Stomach smooth muscle (tissue), 2 donors: Measurements from ENCODE around the gene ATP5ME.
"Not testable (repeated sequence)": the region's sequence is repeated elsewhere in the genome, so short reads cannot be mapped to it uniquely, and the experiment has no call there.

ENCODE experiments used
- H3K27ac ChIP-seq: one replicate; pipeline ENCODE4 v1.7.0; 2013; ENCODE audit warnings: mild to moderate bottlenecking, low read length, inconsistent platforms
- H3K27me3 ChIP-seq, 2 donors: one replicate each; pipeline ENCODE4 v1.7.0; 2013; ENCODE audit warnings: low read length in 2 of 2; ENCODE audit not compliant: insufficient read depth in 2 of 2, control insufficient read depth in 1 of 2
- H3K36me3 ChIP-seq, 2 donors: one replicate each; pipeline ENCODE4 v1.7.0; 2013; ENCODE audit warnings: low read length in 2 of 2; ENCODE audit not compliant: control insufficient read depth in 2 of 2, insufficient read depth in 2 of 2
- H3K4me1 ChIP-seq: one replicate; pipeline ENCODE4 v1.7.0; 2013; ENCODE audit warnings: low read length; ENCODE audit not compliant: control insufficient read depth, insufficient read depth
- H3K4me3 ChIP-seq, 2 donors: one replicate each; pipeline ENCODE4 v1.7.0; 2013; ENCODE audit warnings: low read length in 2 of 2
- H3K9ac ChIP-seq, 2 donors: one replicate each; pipeline ENCODE4 v1.7.0; 2013; ENCODE audit warnings: low read length in 2 of 2, mild to moderate bottlenecking in 1 of 2
- H3K9me3 ChIP-seq, 2 donors: one replicate each; pipeline ENCODE4 v1.7.0; 2013; ENCODE audit warnings: low read length in 2 of 2; ENCODE audit not compliant: control insufficient read depth in 2 of 2
- donor health status: healthy.
- donor health status: Pancreatic carcinoma.

Gene ATP5ME

DNA sequence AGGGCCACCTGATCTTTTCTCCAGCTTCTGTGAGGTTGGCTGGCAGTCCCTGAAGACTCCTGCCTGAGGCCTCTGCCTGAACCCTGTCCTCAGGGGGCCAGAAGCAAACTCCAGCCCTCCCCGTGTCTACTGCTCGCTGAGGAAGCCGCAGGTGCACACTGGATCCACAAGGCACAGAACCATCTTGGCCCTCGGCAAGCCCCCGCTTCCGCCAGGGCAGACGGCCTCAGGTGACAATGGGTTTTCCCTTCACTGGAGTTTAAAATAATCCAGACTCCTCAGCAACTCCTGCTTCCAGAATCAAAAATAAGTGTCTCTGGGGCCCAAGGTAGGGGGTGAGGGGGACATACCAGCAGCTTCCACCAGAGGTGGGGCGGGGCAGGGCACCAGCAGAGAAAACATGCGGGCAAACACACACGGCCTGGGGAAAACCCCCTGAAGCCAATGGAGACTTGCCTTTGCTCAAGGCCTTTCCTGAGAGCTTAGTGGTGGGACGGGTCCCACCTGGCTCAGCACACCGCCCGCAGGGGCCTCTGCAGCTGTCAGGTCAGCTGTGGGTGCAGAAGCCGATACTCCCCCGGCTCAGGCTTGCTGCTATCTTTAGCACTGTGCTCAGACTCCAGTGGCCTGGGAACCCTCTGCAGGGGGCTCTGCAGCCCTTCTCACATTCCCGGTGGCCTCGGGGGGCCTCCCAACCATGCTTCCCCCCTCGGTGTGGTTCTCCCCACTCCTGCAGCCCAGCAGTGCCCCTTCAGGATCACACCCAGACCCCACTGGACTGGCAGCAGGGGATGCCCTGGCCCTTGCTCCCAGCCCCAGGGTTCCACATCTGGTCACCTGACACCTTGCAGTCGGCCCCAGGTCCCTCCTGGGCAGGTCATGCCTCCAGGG, 2.1 kb upstream of the ATP5ME start:
- Histone ChIP-seq H3K4me3 (no peak overlapping the region), H3K9me3 (no peaks in the 10 kb centered on the region), H3K9ac (peak overlapping the region in 1 of 2 donors; percentile 29), H3K27me3 (peaks cover 21 to 22% of the 10 kb centered on the region in 2 donors), H3K27ac (no peak overlapping the region), H3K36me3 (peaks cover 10 to 12% of the 10 kb centered on the region in 2 donors), H3K4me1 (peaks cover 31% of the 10 kb centered on the region)

DNA sequence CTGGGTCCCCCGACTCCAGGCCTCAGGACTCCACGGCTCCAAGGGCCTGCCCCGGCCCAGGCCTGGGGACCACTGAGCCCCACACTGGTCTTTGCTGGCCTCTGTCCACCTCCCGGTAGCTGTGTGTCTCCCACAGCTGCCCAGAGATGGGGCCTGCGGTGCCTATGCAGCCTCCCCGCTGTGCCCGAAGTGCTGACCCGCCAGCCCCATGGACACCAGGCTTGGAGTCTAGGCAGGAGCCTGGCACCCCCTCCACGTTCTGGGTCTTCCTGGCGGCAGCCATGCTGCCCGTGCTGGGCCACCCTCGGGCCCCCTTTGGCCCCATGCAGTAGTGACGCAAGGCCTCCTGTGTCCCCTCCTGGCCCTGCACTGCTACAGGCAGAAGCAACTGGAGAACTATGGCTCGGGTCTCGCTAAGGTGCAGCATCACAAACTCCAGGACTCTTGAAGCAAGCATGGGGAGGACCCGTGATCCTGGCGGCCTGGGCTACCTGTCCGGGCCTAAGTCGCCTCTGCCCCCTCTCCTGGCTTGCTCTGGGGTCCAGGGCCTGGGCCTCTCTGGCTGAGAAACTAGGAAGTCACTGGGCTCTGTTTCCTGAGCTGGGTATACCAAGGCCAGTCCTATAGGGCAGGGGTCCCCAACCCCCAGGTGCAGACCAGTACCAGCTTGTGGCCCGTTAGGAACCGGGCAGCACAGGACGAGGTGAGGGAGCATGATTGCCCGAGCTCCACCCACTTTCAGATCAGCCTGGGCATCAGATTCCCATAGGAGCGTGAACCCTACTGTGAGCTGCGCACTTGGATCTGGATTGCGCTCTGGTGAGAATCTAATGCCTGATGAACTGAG, 1.2 kb upstream of the ATP5ME start:
- Histone ChIP-seq H3K4me1 (peaks cover 22% of the 10 kb centered on the region), H3K9me3 (no peaks in the 10 kb centered on the region), H3K9ac (peak overlapping the region; percentile 95 to 97), H3K36me3 (peaks cover 14 to 20% of the 10 kb centered on the region in 2 donors), H3K4me3 (peak overlapping the region; percentile 81 to 93), H3K27me3 (peaks cover 12 to 16% of the 10 kb centered on the region in 2 donors), H3K27ac (peak overlapping the region; percentile 78)

DNA sequence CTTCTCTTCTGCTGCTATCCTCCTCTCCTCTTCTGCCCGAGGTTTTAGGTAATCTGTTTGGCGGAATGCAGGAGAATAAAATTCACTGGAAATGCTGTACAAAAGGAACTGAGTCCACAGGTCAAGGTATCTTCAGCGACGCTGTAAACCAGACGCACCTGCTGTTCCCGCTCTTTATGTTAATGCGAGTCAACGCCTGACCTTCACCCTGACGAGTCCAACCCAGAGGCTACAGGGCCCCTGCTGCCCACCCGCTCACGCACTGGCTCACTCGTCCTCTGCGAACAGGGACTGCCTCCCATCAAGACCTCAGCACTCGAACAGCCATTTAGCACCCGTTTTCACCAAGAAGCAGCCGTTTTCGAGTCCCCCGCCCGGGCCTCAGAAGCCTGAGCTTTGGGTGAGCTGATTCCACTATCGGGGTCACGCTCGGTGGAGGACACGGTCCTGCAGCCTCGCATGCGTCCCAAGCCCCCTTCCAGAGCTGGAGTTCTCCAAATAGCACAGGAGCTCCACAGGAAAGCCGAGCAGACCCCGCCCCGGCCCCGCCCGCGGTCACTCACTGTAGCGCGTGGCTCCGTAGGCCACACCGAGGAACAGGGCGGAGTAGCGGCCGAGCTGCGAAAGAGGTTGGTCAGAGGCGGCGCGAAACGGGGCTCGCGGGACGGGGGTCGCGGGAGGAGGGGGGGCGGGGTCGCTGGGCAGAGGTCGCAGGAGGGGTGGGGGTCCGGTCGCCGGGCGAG, 556 bp downstream of the ATP5ME start:
- peak overlapping the region; percentile 69 for H3K9ac ChIP-seq
- peaks cover 14 to 20% of the 10 kb centered on the region in 2 donors for H3K36me3 ChIP-seq
- H3K4me1 ChIP-seq, result peaks cover 20% of the 10 kb centered on the region
- H3K9me3 ChIP-seq, result no peaks in the 10 kb centered on the region
- peak overlapping the region; percentile 64 to 93 for H3K4me3 ChIP-seq
- peaks cover 2 to 4% of the 10 kb centered on the region in 2 donors for H3K27me3 ChIP-seq
- H3K27ac ChIP-seq, result peak overlapping the region; percentile 18

DNA sequence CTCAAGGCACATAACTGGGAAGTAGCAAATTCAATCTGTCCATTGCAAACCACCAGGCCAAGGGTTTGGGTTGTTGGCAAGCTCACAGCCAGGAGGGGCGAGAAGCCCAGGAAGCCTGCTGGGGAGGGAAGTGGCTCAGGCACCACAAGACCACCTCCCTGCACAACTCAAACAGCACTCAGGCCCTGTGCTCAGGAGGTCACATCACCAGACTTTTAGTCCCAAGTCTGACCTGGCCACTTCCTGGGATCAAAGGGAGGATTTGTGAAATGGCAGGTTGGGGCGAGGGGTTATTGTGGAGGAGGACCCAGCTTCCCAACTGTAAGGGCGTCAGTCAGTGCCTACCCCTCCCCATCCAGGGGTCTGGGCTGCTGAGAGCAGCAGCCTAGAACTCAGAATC, 2.3 kb downstream of the ATP5ME start:
- Histone ChIP-seq H3K4me1 (peaks cover 20% of the 10 kb centered on the region), H3K36me3 (peaks cover 14 to 20% of the 10 kb centered on the region in 2 donors), H3K9ac (no peak overlapping the region), H3K9me3 (no peaks in the 10 kb centered on the region), H3K27me3 (no peaks in the 10 kb centered on the region), H3K27ac (no peak overlapping the region), H3K4me3 (no peak overlapping the region)

DNA sequence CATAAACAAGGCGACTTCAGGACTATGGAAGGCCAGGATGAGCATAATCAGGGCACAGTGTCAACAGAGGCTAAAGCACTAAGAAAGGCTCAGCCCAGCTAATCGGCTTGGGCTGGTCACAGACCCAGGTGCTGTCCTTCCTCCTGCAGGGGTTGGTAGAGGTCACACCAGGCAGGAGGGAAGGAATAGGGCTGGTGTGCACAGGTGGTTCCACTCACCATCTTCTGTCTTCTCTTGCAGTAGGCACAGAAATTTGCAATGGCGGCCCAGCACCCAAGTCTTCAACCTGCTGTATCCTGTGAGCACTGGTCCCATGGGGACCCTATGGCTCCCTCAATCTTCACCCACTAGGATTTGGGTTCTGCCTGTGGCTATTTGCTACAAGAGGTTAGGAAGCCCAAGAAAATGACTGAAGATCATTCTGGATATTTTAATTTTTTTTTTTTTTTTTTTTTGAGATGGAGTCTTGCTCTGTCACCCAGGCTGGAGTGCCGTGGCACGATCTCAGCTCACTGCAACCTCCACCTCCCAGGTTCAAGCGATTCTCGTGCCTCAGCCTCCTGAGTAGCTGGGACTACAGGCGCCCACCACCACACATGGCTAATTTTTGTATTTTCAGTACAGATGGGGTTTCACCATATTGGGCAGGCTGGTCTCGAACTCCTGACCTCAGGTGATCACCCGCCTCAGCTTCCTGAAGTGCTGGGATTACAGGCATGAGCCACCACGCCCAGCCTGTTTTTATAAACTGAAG, 4.1 kb downstream of the ATP5ME start:
- not testable (repeated sequence) for H3K27ac ChIP-seq, H3K4me3 ChIP-seq, H3K9me3 ChIP-seq, H3K9ac ChIP-seq, H3K27me3 ChIP-seq
- peaks cover 11% of the 10 kb centered on the region for H3K4me1 ChIP-seq
- H3K36me3 ChIP-seq, result peaks cover 14 to 20% of the 10 kb centered on the region in 2 donors

DNA sequence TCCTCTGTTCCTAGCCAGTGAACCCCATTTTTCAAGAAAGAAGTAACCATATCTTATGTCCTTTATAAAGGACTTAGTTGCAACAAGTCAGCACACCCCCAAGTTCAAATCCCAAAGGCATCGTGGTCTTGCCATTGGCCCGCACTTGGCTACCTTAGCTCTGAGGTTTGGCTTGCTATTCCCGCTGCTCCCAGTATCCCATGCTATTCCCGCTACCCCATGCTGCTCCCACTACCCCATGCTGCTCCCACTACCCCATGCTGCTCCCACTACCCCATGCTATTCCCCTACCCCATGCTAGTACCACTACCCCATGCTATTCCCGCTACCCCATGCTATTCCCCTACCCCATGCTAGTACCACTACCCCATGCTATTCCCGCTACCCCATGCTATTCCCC, 5.9 kb downstream of the ATP5ME start:
- not testable (repeated sequence) for H3K4me3 ChIP-seq, H3K9ac ChIP-seq, H3K9me3 ChIP-seq, H3K27me3 ChIP-seq, H3K27ac ChIP-seq
- peaks cover 12% of the 10 kb centered on the region for H3K4me1 ChIP-seq
- peaks cover 14 to 20% of the 10 kb centered on the region in 2 donors for H3K36me3 ChIP-seq

DNA sequence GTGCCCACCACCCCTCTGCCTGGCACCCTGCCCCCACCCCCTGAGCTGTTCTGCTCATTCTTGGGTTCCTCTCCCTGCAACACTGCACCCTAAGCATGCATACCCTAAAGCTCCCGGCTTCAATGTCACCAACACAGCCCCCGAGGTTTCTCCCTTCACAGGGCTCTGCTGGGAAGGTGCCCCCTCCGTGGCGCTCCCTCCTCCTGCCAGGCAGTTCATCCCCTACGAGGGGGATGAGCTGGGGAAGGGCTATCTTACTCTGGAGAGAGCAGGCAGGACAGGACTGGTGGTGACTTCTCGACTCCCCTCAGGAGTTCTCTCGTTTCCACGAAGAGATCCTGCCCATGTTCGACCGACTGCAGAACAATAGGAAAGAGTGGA, 6.5 kb downstream of the ATP5ME start:
- H3K9ac ChIP-seq, result no peak overlapping the region
- no peaks in the 10 kb centered on the region for H3K9me3 ChIP-seq
- peaks cover 0 to 2% of the 10 kb centered on the region in 2 donors for H3K27me3 ChIP-seq
- H3K4me3 ChIP-seq, result no peak overlapping the region
- H3K4me1 ChIP-seq, result peaks cover 8% of the 10 kb centered on the region
- H3K27ac ChIP-seq, result no peak overlapping the region
- peaks cover 14 to 20% of the 10 kb centered on the region in 2 donors for H3K36me3 ChIP-seq

DNA sequence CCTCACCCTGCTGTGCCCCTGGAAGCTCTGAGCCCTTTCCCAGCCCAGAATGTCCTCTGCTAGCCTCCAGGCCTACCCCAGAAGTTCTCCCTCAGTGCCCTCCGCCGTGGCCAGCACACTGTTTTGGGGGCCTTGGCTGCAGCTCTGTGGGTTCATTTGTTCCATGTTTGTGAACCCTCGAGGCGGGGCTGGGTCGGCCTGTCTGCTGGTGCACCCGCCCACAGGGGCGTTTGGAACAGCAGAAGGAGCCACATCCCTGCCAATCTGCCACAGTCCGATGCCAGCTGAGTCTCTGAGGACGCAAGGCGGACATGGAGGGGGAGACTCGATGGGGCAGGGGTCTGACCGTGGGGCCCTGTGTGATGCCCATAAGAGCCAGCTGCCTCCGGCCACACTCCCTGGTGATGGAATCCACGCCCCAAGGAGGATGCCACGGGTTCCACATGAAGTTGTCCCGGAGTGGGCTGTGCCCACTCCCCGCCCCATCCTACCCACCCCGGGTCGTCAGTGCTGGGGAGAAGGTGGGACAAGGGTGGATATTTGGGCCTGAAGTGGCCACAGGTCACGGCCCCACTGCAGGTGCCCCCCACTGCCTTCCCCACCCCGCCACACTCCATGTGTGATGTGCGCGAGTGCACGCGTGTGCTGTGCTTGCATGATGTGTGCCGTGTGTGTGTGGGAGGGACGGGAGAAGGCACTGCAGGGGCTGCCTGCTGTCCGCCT, 7.1 kb downstream of the ATP5ME start:
- Histone ChIP-seq H3K27me3 (peaks cover 0 to 3% of the 10 kb centered on the region in 2 donors), H3K4me1 (peaks cover 8% of the 10 kb centered on the region), H3K4me3 (no peak overlapping the region), H3K9me3 (no peaks in the 10 kb centered on the region), H3K9ac (no peak overlapping the region), H3K36me3 (peaks cover 10 to 15% of the 10 kb centered on the region in 2 donors), H3K27ac (no peak overlapping the region)

DNA sequence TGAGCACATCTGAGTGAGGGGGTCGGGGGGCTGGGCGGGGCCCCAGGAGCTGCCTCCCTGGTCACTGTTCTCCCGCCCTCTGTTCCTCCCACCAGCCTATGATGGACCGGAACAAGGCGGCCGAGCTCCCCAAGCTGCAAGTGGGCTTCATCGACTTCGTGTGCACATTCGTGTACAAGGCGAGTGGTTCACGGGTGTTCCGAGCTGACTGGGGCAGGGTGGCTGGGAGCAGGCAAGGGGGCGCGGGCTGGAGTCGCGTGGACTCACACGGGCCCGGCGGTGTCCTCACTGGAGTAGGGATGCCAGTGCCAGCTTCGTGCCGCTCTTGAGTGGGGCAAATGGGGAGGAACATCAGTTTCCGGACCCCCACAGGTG, 7.7 kb downstream of the ATP5ME start:
- H3K27ac ChIP-seq, result no peak overlapping the region
- no peak overlapping the region for H3K4me3 ChIP-seq
- H3K4me1 ChIP-seq, result peaks cover 8% of the 10 kb centered on the region
- H3K36me3 ChIP-seq, result peaks cover 5 to 10% of the 10 kb centered on the region in 2 donors
- no peak overlapping the region for H3K9ac ChIP-seq
- H3K27me3 ChIP-seq, result peaks cover 0 to 3% of the 10 kb centered on the region in 2 donors
- H3K9me3 ChIP-seq, result no peaks in the 10 kb centered on the region
